GM21576 (cell line): Measurements from ENCODE around the gene ABCC8.

ENCODE experiments used
- ATAC-seq: cut with Tn5 transposase; IDR thresholded peaks from one replicate; pipeline ENCODE4 v1.9.1; 2021; ENCODE audit warnings: mild to moderate bottlenecking, moderate library complexity; ENCODE audit not compliant: unreplicated experiment

ABCC8 gene

DNA sequence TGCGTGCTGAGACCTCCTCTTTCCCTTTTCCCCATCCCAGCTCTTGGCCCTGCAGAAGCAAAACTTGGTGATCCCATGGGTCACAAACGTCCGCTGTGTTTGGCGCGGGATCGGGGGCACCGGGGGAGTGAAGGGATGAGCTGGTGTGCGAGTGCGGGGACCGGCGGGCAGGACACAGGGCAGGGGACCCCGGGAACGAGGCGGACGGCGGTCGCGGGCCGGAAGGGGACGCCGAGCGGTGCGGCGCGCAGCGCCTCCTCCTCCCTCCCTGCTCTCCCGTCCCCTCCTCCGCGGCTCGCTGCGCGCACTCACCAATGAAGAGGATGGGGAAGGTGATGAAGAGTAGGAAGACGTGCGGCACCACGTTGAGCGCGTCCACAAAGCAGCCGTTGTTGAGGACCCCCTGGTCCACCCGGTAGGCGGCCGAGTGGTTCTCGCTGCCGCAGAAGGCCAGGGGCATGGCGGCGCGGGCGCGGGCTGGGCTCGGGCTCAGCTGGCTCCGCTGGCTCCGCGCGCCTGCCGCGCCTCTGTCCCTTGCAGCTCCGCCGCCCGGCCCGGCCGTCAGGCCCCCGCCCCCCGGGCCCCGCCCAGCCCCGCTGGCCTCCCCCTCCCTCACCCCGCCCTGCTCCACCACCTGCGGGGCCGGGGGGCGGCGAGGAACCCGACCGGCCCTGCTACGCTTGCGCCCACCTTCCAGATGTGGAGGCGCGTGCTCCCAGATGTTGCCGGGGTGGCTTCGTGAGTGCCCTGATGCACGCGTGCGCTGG is at the start of gene ABCC8:
Gene ABCC8 (minus strand): TSS at position 529 of the 767 bp plus-strand sequence. CDS start 69 bp downstream, at position 460.
- ATAC-seq, result no peak

GRCh38 chr11:17526326-17526725 is 49.7 kb upstream of the ABCC8 start:
- no peak for ATAC-seq

GRCh38 chr11:17525570-17525969 is 48.9 kb upstream of the ABCC8 start:
- ATAC-seq, result no peak

DNA sequence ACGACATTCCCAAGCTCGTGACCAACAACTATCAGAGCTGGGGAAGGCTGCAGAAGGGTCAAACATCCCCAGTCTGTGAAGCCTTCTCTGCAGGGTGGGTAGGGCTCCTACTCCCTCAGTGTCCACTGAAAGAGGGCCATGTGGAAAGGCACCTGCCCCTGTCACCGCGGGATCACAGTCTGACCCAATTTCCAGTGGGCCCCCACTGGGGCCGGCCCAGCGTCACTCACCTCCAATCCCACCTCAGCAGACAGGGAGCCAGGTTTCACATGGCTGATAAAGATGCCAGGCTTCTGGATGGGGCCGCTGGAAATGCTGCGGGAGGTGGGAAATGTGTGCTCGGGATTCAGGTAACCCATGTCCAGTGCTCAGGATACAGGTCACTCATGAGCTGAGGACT is 47.6 kb upstream of the ABCC8 start:
- no peak for ATAC-seq

DNA sequence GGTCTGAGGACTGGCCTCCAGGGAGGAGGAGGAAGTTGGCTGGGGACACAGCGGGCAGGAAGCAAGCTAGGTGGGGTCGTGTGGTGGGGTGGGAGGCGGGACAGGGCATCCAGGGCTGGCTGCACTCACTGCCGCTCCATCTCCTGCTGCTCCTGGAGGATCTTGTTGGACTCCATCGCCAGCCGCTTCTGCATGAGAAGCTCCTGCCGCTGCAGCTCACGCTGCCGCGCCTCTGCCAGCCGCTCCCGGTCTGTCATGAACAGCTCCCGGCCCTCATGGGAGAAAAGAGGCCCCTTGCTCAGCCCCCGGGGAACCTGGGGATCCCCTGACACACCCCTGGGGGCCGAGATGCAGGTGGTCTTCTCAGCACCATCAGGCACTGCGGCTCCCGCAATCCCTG is 46.0 kb upstream of the ABCC8 start:
- ATAC-seq, result no peak

GRCh38 chr11:17521106-17521900 is 44.7 kb upstream of the ABCC8 start:
- no peak for ATAC-seq

DNA sequence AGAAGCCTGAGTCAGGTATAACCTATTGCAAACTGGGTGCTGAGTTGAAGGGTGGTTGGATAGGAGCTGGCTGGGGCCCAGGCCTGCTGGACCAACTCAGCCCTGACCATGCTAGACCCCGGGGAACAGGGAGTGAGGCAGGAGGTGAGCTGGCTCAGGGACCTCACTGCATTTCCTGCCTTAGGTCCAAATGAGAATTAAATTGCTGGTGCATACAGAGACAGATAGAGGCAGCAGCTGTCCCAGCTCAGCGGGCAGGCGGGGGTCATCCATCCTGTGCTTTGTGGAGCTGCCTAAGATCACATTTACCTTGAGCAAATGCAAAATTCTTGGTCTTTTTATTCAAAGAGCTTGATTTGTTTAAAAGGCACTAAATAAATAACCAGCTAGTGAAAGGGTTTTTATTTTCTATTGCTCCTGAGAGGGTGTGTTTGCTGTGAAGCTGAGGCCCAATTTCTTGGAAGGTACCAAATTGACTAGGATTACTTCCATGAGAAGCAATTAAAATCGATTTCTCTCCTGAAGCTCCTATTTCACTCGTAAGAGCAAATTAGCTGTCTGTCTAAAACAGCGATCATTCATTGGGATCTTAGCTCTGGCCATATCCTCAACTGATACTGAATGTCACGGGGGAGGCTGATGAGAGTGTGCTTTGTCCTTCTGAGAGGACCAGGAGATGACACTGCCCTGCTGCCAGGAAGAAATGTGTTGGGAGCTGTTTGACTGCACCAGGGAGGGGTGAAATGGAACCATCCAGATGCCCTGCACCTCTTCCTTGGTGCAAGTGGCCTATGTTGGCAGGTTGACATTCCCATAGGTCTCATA is 42.6 kb upstream of the ABCC8 start:
- ATAC-seq, result no peak

DNA sequence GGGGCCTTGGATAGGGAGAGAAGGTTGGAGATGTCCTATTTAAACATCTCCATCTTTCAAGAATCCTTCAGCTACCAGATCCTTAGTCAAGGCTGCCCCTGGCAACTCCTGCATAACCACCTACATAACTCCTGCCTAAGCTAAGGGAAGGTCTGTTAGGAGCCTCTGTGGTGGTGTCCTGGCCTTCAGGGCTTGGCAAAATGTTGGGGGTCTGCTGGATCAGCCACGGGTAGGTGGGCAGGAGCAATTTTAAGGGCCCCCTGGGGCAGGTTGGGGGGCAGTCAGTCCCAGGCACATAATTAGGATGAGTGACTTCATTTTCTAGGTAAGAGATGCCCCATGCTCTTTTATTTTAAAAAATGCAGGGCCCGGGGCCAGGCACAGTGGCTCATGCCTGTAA is 41.7 kb upstream of the ABCC8 start:
- no peak for ATAC-seq

DNA sequence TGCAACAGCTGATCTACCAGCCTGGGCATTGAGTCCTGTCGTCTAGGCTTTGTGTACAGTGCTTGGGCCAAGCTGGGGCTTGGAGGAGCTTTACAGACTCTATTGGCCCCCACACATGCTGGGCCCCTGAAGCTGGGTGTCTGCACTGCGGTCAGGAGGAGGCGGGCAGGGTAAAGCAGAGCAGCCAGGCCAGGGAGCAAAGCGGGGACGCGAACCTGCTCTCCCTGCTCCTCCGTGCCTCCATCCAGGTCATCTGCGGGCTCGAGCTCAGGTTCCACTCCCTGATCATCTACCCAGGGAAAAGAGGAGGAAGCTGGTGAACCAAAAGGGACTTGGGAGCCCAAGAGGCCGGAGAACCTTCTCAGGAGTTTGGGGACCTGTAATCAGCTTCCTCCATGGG is 40.5 kb upstream of the ABCC8 start:
- no peak for ATAC-seq

- no peak for ATAC-seq
These were observed 40.0 kb upstream of the ABCC8 start for GRCh38 chr11:17516551-17517150.

- ATAC-seq, result no peak
These were observed 39.0 kb upstream of the ABCC8 start for GRCh38 chr11:17515443-17516176.

DNA sequence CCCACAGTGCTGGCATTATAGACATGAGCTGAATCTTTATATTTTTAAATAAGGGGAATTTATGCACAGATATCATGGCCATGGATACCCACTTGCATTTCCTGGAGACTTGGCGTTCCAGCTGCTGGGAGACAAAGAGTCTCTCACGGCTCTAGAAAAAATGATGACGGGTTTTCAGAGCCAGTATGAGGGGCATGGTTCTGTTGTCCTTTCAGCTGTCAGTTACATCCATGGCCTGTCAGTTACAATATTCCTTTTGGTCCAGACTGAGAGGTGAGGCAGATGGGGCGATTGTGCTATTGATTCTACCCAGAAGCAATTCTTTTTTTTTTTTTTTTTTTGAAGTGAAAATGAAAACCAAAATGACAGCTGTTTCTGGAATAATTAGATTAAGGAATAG is 37.8 kb upstream of the ABCC8 start:
- no peak for ATAC-seq

- no peak for ATAC-seq
These were observed 37.2 kb upstream of the ABCC8 start for GRCh38 chr11:17513853-17514252.

GRCh38 chr11:17512101-17512500 is 35.5 kb upstream of the ABCC8 start:
- no peak for ATAC-seq

GRCh38 chr11:17511571-17511970 is 34.9 kb upstream of the ABCC8 start:
- no peak for ATAC-seq

- ATAC-seq, result no peak
These were observed 34.0 kb upstream of the ABCC8 start for GRCh38 chr11:17510507-17511206.

DNA sequence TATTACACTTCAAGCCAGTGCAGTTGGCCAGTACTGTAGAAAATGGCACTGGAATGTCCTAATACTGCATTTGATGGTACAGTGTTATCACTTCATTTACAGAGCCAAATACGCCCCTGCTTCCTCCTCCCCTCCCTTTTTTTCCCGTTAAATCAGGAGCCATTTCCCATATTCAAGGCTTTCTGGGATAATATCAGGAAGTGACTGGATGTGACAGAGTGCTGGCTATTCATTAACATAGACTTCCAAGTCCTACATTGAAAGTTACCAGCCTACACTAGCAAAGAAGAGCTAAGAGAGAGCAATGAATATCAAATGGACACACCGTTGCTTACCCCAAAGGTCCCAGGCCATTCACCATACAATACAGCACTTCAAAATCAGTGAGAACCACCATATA is 32.1 kb upstream of the ABCC8 start:
- no peak for ATAC-seq

DNA sequence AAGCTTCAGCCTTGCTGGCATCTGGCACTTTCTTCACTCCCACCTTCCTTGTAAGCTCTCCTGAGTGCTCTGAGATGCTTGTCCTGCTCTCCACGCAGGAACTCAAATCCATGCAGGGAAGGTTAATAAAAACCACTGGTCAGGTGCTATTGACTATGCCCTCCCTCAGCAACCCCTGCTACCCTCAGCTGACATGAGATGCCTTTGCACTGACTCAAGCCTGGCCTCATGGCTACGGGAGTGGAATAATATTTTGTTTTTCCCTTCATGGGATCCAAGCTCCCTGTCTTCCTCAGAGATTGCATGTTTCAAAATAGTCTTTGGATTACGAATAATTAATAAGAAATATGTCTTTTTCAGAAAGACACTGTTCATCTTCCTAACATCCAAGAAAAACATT is 31.7 kb upstream of the ABCC8 start:
- no peak for ATAC-seq

- no peak for ATAC-seq
These were observed 31.1 kb upstream of the ABCC8 start for GRCh38 chr11:17507773-17508172.

- no peak for ATAC-seq
These were observed 30.3 kb upstream of the ABCC8 start for GRCh38 chr11:17506942-17507341.
